H1 (cell line): ENCODE measurements around the gene PCSK9. TPM values are rescaled to one million over a fixed set of nuclear protein-coding genes. Genes with fewer than 3 reads are reported as not detected.

Experiments
- CTCF ChIA-PET: fragments of 300-600 bp; sonication (Branson Sonifier 250); formaldehyde crosslinking; loops from one replicate; lab custom pipeline; 2021; ENCODE audit not compliant: partially characterized antibody; lab: Charles Lee
- POLR2A ChIA-PET: fragments of 300-600 bp; sonication (Branson Sonifier 250); formaldehyde crosslinking; loops from one replicate; lab custom pipeline; 2021; ENCODE audit warnings: inconsistent platforms; ENCODE audit not compliant: partially characterized antibody; lab: Charles Lee
- DNase-seq, 2 experiments: peaks; one replicate each; pipeline versions ENCODE4 v3.0.0 to v3.0.0-alpha.2; 2010 to 2022; ENCODE audit warnings: low spot score in 2 of 2, low read depth in 1 of 2, mixed read lengths in 1 of 2
- FAIRE-seq: peaks from 2 replicates; lab custom pipeline; 2011; peaks lifted over from hg19 to GRCh38; lab: Jason Lieb, UNC
- H2AFZ ChIP-seq: 2 replicates; pipeline ENCODE4 v1.8.1; 2012; ENCODE audit warnings: low read length, inconsistent platforms
- H2AK5ac ChIP-seq: 2 replicates; pipeline ENCODE4 v1.6.1; 2013; ENCODE audit warnings: low read depth, low read length
- H2BK120ac ChIP-seq: replicated peaks from 2 replicates; pipeline ENCODE3; 2013; ENCODE audit warnings: low read depth, low read length, inconsistent platforms
- H2BK12ac ChIP-seq: 2 replicates; pipeline ENCODE4 v1.6.1; 2013; ENCODE audit warnings: low read depth, low read length
- H2BK15ac ChIP-seq: 2 replicates; pipeline ENCODE4 v1.6.1; 2013; ENCODE audit warnings: low read length
- H2BK20ac ChIP-seq: 2 replicates; pipeline ENCODE4 v1.6.1; 2013; ENCODE audit warnings: low read length
- H2BK5ac ChIP-seq: 2 replicates; pipeline ENCODE4 v1.6.1; 2013; ENCODE audit warnings: low read depth, low read length
- H3K14ac ChIP-seq: 2 replicates; pipeline ENCODE4 v1.6.1; 2013; ENCODE audit warnings: inconsistent platforms; ENCODE audit not compliant: insufficient read length
- H3K18ac ChIP-seq: 2 replicates; pipeline ENCODE4 v1.6.1; 2013; ENCODE audit warnings: low read length; ENCODE audit errors: extremely low read depth
- H3K23ac ChIP-seq: 2 replicates; pipeline ENCODE4 v1.6.1; 2013; ENCODE audit warnings: inconsistent platforms; ENCODE audit not compliant: insufficient read length
- H3K23me2 ChIP-seq: 2 replicates; pipeline ENCODE4 v1.6.1; 2013; ENCODE audit warnings: low read depth, low read length
- H3K27ac ChIP-seq: 2 replicates; pipeline ENCODE4 v1.6.1; 2011; ENCODE audit warnings: low read depth, low read length, inconsistent platforms
- H3K27me3 ChIP-seq, 4 experiments: replicated peaks in 1 of 4; 1 replicate in 1 of 4; 2 replicates in 3 of 4; pipeline versions ENCODE4 v1.6.1 to v1.8.1; 2011 to 2013; ENCODE audit warnings: low read length in 3 of 4, mild to moderate bottlenecking in 3 of 4, inconsistent platforms in 2 of 4, mixed read lengths in 2 of 4, moderate library complexity in 1 of 4; ENCODE audit not compliant: control insufficient read depth in 3 of 4, insufficient read depth in 3 of 4; ENCODE audit errors: extremely low read depth in 1 of 4
- H3K36me3 ChIP-seq, 4 experiments: 2 replicates each; pipeline versions ENCODE4 v1.6.1 to v1.8.1; 2011 to 2013; ENCODE audit warnings: mild to moderate bottlenecking in 4 of 4, low read length in 3 of 4, moderate library complexity in 2 of 4, control low read depth in 1 of 4, inconsistent platforms in 1 of 4; ENCODE audit not compliant: insufficient read depth in 4 of 4, control insufficient read depth in 2 of 4
- H3K4ac ChIP-seq: replicated peaks from 2 replicates; pipeline ENCODE3; 2013; ENCODE audit warnings: low read length, low read depth, mixed read lengths, inconsistent platforms; ENCODE audit not compliant: insufficient read length
- H3K4me1 ChIP-seq, 4 experiments: replicated peaks in 1 of 4; 1 replicate in 1 of 4; 2 replicates in 3 of 4; pipeline versions ENCODE4 v1.6.1 to v1.8.1; 2011 to 2013; ENCODE audit warnings: low read length in 3 of 4, inconsistent platforms in 2 of 4, mixed read lengths in 1 of 4; ENCODE audit not compliant: insufficient read depth in 4 of 4, control insufficient read depth in 3 of 4
- H3K4me2 ChIP-seq, 2 experiments: 2 replicates each; pipeline versions ENCODE4 v1.6.1 to v1.8.1; 2011 to 2013; ENCODE audit warnings: low read depth in 2 of 2, low read length in 2 of 2, control low read depth in 1 of 2, inconsistent platforms in 1 of 2, mild to moderate bottlenecking in 1 of 2; ENCODE audit not compliant: insufficient read depth in 1 of 2
- H3K4me3 ChIP-seq, 4 experiments: fragments of 200-600, 300-600 bp in 1 of 4; sonication (generic), shearing (Covaris generic), sonication (Bioruptor Twin) in 1 of 4; 2 replicates each; pipeline versions ENCODE4 v1.5.1 to v1.8.1; 2011 to 2016; ENCODE audit warnings: low read length in 4 of 4, low read depth in 3 of 4, control low read depth in 2 of 4, inconsistent platforms in 2 of 4, mild to moderate bottlenecking in 2 of 4, mixed read lengths in 1 of 4, moderate library complexity in 1 of 4; ENCODE audit not compliant: insufficient read depth in 2 of 4; ENCODE audit errors: extremely low read depth in 1 of 4
- H3K56ac ChIP-seq: replicated peaks from 2 replicates; pipeline ENCODE3; 2013; ENCODE audit warnings: low read depth, mild to moderate bottlenecking, mixed read lengths, low read length, inconsistent platforms; ENCODE audit not compliant: insufficient read length
- H3K79me1 ChIP-seq: 2 replicates; pipeline ENCODE4 v1.6.1; 2013; ENCODE audit warnings: low read depth, low read length, control low read depth
- H3K79me2 ChIP-seq, 2 experiments: 2 replicates each; pipeline versions ENCODE4 v1.6.1 to v1.8.1; 2012 to 2013; ENCODE audit warnings: low read length in 2 of 2, mild to moderate bottlenecking in 2 of 2, inconsistent platforms in 1 of 2; ENCODE audit not compliant: insufficient read depth in 2 of 2, control insufficient read depth in 1 of 2
- H3K9ac ChIP-seq, 4 experiments: replicated peaks in 1 of 4; 1 replicate in 1 of 4; 2 replicates in 3 of 4; pipeline versions ENCODE4 v1.6.1 to v1.8.1; 2011 to 2013; ENCODE audit warnings: low read depth in 3 of 4, low read length in 3 of 4, control low read depth in 2 of 4, mild to moderate bottlenecking in 2 of 4, moderate library complexity in 2 of 4, inconsistent platforms in 1 of 4; ENCODE audit errors: extremely low read depth in 1 of 4
- H3K9me3 ChIP-seq, 2 experiments: 2 replicates each; pipeline versions ENCODE4 v1.6.1 to v1.8.1; 2012 to 2013; ENCODE audit warnings: mild to moderate bottlenecking in 2 of 2, moderate library complexity in 2 of 2, control low read depth in 1 of 2, inconsistent platforms in 1 of 2, low read depth in 1 of 2, low read length in 1 of 2, mixed read lengths in 1 of 2; ENCODE audit not compliant: insufficient read depth in 2 of 2
- H4K20me1 ChIP-seq, 2 experiments: replicated peaks in 1 of 2; 2 replicates each; pipeline versions ENCODE3 to v1.8.1; 2011 to 2013; ENCODE audit warnings: inconsistent platforms in 2 of 2, low read length in 2 of 2, mild to moderate bottlenecking in 1 of 2; ENCODE audit not compliant: insufficient read depth in 2 of 2, control insufficient read depth in 1 of 2
- H4K5ac ChIP-seq: 2 replicates; pipeline ENCODE4 v1.6.1; 2013; ENCODE audit warnings: low read length, low read depth, mixed read lengths, inconsistent platforms; ENCODE audit not compliant: insufficient read length
- H4K8ac ChIP-seq: 2 replicates; pipeline ENCODE4 v1.8.0; 2013; ENCODE audit warnings: mild to moderate bottlenecking, moderate library complexity, low read length, inconsistent platforms; ENCODE audit not compliant: insufficient read depth; ENCODE audit errors: extremely low read depth
- H4K91ac ChIP-seq: replicated peaks from 2 replicates; pipeline ENCODE3; 2013; ENCODE audit warnings: low read length, mixed read lengths, inconsistent platforms; ENCODE audit not compliant: insufficient read length
- ASH2L ChIP-seq: fragments of 200-600, 300-600 bp; sonication (generic); IDR thresholded peaks from one replicate; pipeline ENCODE4 v1.7.1; 2017; ENCODE audit warnings: low read length
- CHD2 ChIP-seq: IDR thresholded peaks from 2 replicates; pipeline ENCODE4 v1.6.1; 2012; ENCODE audit warnings: low read length, improper control_type of control experiment
- CTBP2 ChIP-seq: IDR thresholded peaks from 2 replicates; pipeline ENCODE4 v1.7.0; 2011; ENCODE audit warnings: borderline replicate concordance, mild to moderate bottlenecking, moderate library complexity, mixed read lengths, low read length; ENCODE audit not compliant: insufficient read depth, insufficient read length
- EZH2 ChIP-seq: fragments of 200-600 bp; sonication (generic); IDR thresholded peaks from 2 replicates; pipeline ENCODE4 v1.7.1; 2012; ENCODE audit warnings: low read depth, mild to moderate bottlenecking, moderate library complexity, low read length, inconsistent platforms; ENCODE audit not compliant: severe bottlenecking
- HDAC2 ChIP-seq, 2 experiments: fragments of 300-600 bp in 1 of 2; sonication (generic) in 1 of 2; IDR thresholded peaks; 2 replicates each; pipeline ENCODE4 v1.6.1; 2011 to 2012; ENCODE audit warnings: low read depth in 2 of 2, low read length in 2 of 2, mild to moderate bottlenecking in 2 of 2, moderate library complexity in 2 of 2, borderline replicate concordance in 1 of 2, inconsistent platforms in 1 of 2
- PHF8 ChIP-seq: fragments of 200-600 bp; sonication (generic); conservative IDR thresholded peaks from 2 replicates; pipeline ENCODE4 v1.7.1; 2012; ENCODE audit warnings: low read depth, mild to moderate bottlenecking, inconsistent platforms, low read length, moderate library complexity
- TEAD4 ChIP-seq: IDR thresholded peaks from 2 replicates; pipeline ENCODE4 v1.6.1; 2012; ENCODE audit warnings: low read depth, low read length, inconsistent platforms, mixed read lengths
- WGBS, 2 experiments: shearing (Covaris generic) in 1 of 2; methylation state at CpG; one replicate each; pipeline versions ENCODE4 v1.1.6 to v1.1.7; 2013 to 2015; ENCODE audit warnings: low lambda C conversion rate in 2 of 2, mixed read lengths in 2 of 2, inconsistent platforms in 1 of 2, low coverage in 1 of 2, missing lambda C conversion rate in 1 of 2; ENCODE audit not compliant: insufficient replicate concordance in 2 of 2, insufficient coverage in 1 of 2, insufficient read length in 1 of 2; ENCODE audit errors: extremely low coverage in 1 of 2, missing lambda C conversion rate in 1 of 2; 5-methylcytosine and 5-hydroxymethylcytosine counted together
- polyA plus RNA-seq, 7 experiments: library from polyadenylated mRNA; depleted of rRNA in 3 of 7; stranded (reverse) in 5 of 7; unstranded in 2 of 7; fragments of >200 nt in 5 of 7; fragments of 200-250 nt in 2 of 7; gene quantifications; 1 replicate in 5 of 7; 2 replicates in 1 of 7; 4 replicates in 1 of 7; pipeline versions ENCODE4 v1.2.1 to v1.2.3, GENCODE V29; 2011 to 2013; ENCODE audit warnings: missing spikeins in 2 of 7, mixed read lengths in 2 of 7
- total RNA-seq: library from RNA; stranded (reverse); fragmentation: NEBNext Ultra II Directional; extraction: Animal tissue kit (Norgen Biotek cat#: 25700); gene quantifications from 2 replicates; pipeline ENCODE4 v1.2.1, GENCODE V29; 2021
- TF ChIP-seq, protein P1 (sequence below): IDR thresholded peaks from 2 replicates; pipeline ENCODE4 v1.6.1; 2012; ENCODE audit warnings: inconsistent platforms

The PCSK9 gene
- total and polyA plus RNA-seq, 2 of the 8 experiments (the other 6 are each of a cell fraction or from before 2014, with no cell fraction given): 22.3 to 32.3 TPM

DNA sequence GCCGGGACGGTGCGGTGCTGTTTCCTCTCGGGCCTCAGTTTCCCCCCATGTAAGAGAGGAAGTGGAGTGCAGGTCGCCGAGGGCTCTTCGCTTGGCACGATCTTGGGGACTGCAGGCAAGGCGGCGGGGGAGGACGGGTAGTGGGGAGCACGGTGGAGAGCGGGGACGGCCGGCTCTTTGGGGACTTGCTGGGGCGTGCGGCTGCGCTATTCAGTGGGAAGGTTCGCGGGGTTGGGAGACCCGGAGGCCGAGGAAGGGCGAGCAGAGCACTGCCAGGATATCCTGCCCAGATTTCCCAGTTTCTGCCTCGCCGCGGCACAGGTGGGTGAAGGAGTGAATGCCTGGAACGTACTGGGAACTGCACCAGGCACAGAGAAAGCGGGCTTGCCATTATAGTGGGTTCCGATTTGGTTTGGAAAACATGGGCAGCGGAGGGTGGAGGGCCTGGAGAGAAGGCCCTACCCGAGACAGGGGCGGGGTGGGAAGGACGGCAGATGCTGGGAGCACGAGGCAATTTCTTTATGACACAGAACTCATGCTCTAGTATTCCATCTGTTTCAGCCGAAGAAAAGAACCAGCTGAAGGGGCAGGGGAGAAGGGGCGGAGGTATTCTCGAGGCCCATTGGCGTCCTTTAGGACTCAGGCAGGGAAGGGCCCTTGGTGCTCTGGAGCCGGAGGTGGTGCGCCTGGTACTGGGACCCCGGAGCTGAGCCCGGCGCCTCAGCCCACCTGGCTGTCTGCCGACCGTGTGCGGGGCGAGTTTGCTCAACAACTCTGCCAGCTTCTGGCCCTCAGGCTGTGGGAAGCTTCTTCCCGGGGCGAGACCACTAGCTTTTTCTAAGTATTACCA, 960 bp downstream of the PCSK9 start:
- H3K9me3 ChIP-seq: no peaks in the 10 kb centered on the region
- H3K56ac ChIP-seq: no peak overlapping the region
- H3K4me2 ChIP-seq: peak overlapping the region; percentile 89 to 99
- peak overlapping the region; percentile 37; the same call in 1 of the 2 replicates for H2BK5ac ChIP-seq
- no peak overlapping the region for H3K27ac ChIP-seq
- H3K23me2 ChIP-seq: peaks cover 13% of the 10 kb centered on the region; the same call in 1 of the 2 replicates
- no peaks in the 10 kb centered on the region; the same call in none of the 2 replicates for H3K79me1 ChIP-seq
- H2AFZ ChIP-seq: peak overlapping the region; percentile 77; the same call in 1 of the 2 replicates
- ChIA-PET CTCF (interaction anchor here (0.7 to 2.0 kb wide), 11 partner anchors 7 to 239 kb away, joined by 3 to 9 read pairs (median 4); partner anchors contain the start of gene TTC22), POLR2A (interaction anchor here (1.1 kb wide), 1 partner anchor 22 kb away, joined by 4 read pairs; no protein-coding TSS in a partner anchor)
- H3K9ac ChIP-seq: peak overlapping the region in 1 of 4 experiments; percentile 36; a peak in 3 of 7 replicates
- H2AK5ac ChIP-seq: no peak overlapping the region
- peak overlapping the region; percentile 96; the same call in 1 of the 2 replicates for H3K18ac ChIP-seq
- peak overlapping the region; percentile 95; the same call in 1 of the 2 replicates for H2BK12ac ChIP-seq
- peaks cover 0 to 13% (median 9%) of the 10 kb centered on the region in 4 experiments; a peak in 6 of 7 replicates for H3K4me1 ChIP-seq
- H3K23ac ChIP-seq: no peak overlapping the region
- peak overlapping the region; percentile 48 to 65 (median 56) for H3K4me3 ChIP-seq
- H3K4ac ChIP-seq: no peak overlapping the region
- DNase-seq (peak in 1 of 2 experiments; percentile 61), FAIRE-seq (no peak)
- no peak overlapping the region for H2BK120ac ChIP-seq
- peak overlapping the region; percentile 76; the same call in 1 of the 2 replicates for H2BK15ac ChIP-seq
- 26% methylated on average over 35 of the region's 49 CpGs; no CpG with 5 or more reads in 1 of the 2 experiments for WGBS, 2 experiments
- peak overlapping the region; percentile 62 for H4K8ac ChIP-seq
- H4K5ac ChIP-seq: no peak overlapping the region
- no peak overlapping the region for H3K14ac ChIP-seq
- H3K36me3 ChIP-seq: peaks cover 0 to 11% (median 0%) of the 10 kb centered on the region in 4 experiments; a peak in 1 of 8 replicates
- H3K79me2 ChIP-seq: peaks cover 6 to 16% of the 10 kb centered on the region in 2 experiments; a peak in 2 of 4 replicates
- H4K20me1 ChIP-seq: peaks cover 0 to 20% of the 10 kb centered on the region in 2 experiments
- peaks cover 9 to 39% (median 37%) of the 10 kb centered on the region in 4 experiments for H3K27me3 ChIP-seq
- peak overlapping the region; percentile 66 for H4K91ac ChIP-seq
- H2BK20ac ChIP-seq: no peak overlapping the region
- TF ChIP-seq TEAD4 (no peak), CTBP2 (no peak), HDAC2 (IDR thresholded peaks at IDR 0.05; ENCODE audit: borderline replicate concordance in 1 of 2, low read depth in 2 of 2, low read length in 2 of 2) (0 out of 4 replicates have a peak, but pooled peaks of 1 of the 2 experiments have one; percentile 20), ASH2L (peak; percentile 27), EZH2 (peak; percentile 76), PHF8 (0 out of 2 replicates have a peak, but pooled peaks have one; percentile 19), CHD2 (no peak)
- TF ChIP-seq, protein P1, sequence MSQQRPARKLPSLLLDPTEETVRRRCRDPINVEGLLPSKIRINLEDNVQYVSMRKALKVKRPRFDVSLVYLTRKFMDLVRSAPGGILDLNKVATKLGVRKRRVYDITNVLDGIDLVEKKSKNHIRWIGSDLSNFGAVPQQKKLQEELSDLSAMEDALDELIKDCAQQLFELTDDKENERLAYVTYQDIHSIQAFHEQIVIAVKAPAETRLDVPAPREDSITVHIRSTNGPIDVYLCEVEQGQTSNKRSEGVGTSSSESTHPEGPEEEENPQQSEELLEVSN: peak; percentile 55
